ENCODE data around the gene COX5A. TPM values are rescaled to one million over a fixed set of nuclear protein-coding genes. Genes with fewer than 3 reads are reported as not detected.

COX5A gene
- total and polyA plus RNA-seq, 2 of the 13 experiments (the other 11 are each of a cell fraction or from before 2014, with no cell fraction given): 158 to 218 TPM

DNA sequence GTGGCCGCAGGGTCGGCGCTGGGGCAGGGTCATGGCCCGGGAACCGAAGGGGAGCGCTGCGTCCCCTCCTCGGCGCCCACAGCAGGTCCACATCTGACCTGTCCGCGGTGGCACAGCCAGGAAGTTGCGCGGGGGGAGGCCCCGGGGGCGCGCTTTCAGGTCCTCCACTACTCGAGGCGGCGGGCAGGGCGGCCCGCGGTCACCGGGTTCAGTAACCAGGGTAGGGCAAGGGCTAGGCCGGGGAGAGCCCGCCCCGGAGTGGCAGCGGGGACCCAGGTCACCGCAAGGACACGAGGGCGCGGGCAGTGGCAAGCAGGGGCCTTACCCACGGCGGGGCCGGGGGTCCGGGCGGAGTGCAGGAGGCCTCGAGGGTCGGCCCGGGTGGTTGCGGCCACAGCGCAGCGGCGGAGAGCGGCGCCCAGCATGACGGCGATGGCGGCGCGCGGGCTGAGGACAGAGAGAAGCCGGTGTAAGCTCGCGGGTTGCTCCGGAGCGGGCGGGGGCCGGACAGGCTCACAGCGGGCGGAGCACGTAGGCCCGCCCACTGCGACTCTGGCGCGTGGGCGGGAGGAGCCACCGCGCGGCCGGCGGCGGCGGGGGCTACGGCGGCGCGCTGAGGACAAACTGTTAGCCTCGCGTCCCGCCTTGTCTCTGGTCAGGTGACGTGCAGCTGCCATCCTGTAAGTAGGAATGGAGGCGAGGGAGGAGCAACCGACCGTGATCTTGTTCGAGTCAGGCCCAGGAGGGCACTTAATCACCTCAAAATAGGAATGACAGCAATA, at the start of gene COX5A (continued):
- no peak for TF ChIP-seq HNRNPUL1 (IDR thresholded peaks at IDR 0.05; ENCODE audit: low read depth, low read length)
- 0 out of 2 replicates have a peak, but pooled peaks have one; percentile 75 for TF ChIP-seq ZNF550 (CRISPR knock-in tag; IDR thresholded peaks at IDR 0.05; ENCODE audit: borderline replicate concordance)
- TF ChIP-seq ZNF615 (CRISPR knock-in tag; IDR thresholded peaks at IDR 0.05; ENCODE audit: borderline replicate concordance): no peak
- no peak for TF ChIP-seq SNAI1 (CRISPR knock-in tag; IDR thresholded peaks at IDR 0.05; ENCODE audit: borderline replicate concordance)
- no peak for TF ChIP-seq SMAD9 (CRISPR knock-in tag; IDR thresholded peaks at IDR 0.05)
- 0 out of 2 replicates have a peak, but pooled peaks have one; percentile 64 for TF ChIP-seq ZNF30 (CRISPR knock-in tag; IDR thresholded peaks at IDR 0.05)
- no peak; the same call in 1 of the 2 replicates for TF ChIP-seq HDAC2 (CRISPR knock-in tag; IDR thresholded peaks at IDR 0.05)
- peak; percentile 54; the same call in 1 of the 2 replicates for TF ChIP-seq REPIN1 (CRISPR knock-in tag; IDR thresholded peaks at IDR 0.05; ENCODE audit: borderline replicate concordance, low read depth)
- TF ChIP-seq IKZF1 (IDR thresholded peaks at IDR 0.05): no peak
- TF ChIP-seq ATF6 (CRISPR knock-in tag; conservative IDR thresholded peaks at IDR 0.05): no peak
- TF ChIP-seq ZEB1 (IDR thresholded peaks at IDR 0.05; ENCODE audit: insufficient replicate concordance, low read depth): no peak
- TF ChIP-seq SSRP1 (CRISPR knock-in tag; IDR thresholded peaks at IDR 0.05): no peak
- peak; percentile 19; the same call in 1 of the 2 replicates for TF ChIP-seq IRF2 (CRISPR knock-in tag; IDR thresholded peaks at IDR 0.05)
- TF ChIP-seq, protein P1, sequence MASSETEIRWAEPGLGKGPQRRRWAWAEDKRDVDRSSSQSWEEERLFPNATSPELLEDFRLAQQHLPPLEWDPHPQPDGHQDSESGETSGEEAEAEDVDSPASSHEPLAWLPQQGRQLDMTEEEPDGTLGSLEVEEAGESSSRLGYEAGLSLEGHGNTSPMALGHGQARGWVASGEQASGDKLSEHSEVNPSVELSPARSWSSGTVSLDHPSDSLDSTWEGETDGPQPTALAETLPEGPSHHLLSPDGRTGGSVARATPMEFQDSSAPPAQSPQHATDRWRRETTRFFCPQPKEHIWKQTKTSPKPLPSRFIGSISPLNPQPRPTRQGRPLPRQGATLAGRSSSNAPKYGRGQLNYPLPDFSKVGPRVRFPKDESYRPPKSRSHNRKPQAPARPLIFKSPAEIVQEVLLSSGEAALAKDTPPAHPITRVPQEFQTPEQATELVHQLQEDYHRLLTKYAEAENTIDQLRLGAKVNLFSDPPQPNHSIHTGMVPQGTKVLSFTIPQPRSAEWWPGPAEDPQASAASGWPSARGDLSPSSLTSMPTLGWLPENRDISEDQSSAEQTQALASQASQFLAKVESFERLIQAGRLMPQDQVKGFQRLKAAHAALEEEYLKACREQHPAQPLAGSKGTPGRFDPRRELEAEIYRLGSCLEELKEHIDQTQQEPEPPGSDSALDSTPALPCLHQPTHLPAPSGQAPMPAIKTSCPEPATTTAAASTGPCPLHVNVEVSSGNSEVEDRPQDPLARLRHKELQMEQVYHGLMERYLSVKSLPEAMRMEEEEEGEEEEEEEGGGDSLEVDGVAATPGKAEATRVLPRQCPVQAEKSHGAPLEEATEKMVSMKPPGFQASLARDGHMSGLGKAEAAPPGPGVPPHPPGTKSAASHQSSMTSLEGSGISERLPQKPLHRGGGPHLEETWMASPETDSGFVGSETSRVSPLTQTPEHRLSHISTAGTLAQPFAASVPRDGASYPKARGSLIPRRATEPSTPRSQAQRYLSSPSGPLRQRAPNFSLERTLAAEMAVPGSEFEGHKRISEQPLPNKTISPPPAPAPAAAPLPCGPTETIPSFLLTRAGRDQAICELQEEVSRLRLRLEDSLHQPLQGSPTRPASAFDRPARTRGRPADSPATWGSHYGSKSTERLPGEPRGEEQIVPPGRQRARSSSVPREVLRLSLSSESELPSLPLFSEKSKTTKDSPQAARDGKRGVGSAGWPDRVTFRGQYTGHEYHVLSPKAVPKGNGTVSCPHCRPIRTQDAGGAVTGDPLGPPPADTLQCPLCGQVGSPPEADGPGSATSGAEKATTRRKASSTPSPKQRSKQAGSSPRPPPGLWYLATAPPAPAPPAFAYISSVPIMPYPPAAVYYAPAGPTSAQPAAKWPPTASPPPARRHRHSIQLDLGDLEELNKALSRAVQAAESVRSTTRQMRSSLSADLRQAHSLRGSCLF (CRISPR knock-in tag; IDR thresholded peaks at IDR 0.05; ENCODE audit: borderline replicate concordance): no peak
- TF ChIP-seq ZNF33B (CRISPR knock-in tag; IDR thresholded peaks at IDR 0.05): 0 out of 2 replicates have a peak, but pooled peaks have one; percentile 49
- TF ChIP-seq DPF2 (CRISPR knock-in tag; IDR thresholded peaks at IDR 0.05; ENCODE audit: borderline replicate concordance, low read depth): no peak
- no peak; the same call in 1 of the 2 replicates for TF ChIP-seq DR1 (CRISPR knock-in tag; IDR thresholded peaks at IDR 0.05)
- TF ChIP-seq CREM (IDR thresholded peaks at IDR 0.05): no peak
- no peak for TF ChIP-seq CREM (CRISPR knock-in tag; IDR thresholded peaks at IDR 0.05)
- 0 out of 2 replicates have a peak, but pooled peaks have one; percentile 36 for TF ChIP-seq PAX8 (CRISPR knock-in tag; IDR thresholded peaks at IDR 0.05; ENCODE audit: borderline replicate concordance)
- TF ChIP-seq ATF3 (CRISPR knock-in tag; IDR thresholded peaks at IDR 0.05): peak; percentile 15; the same call in 1 of the 2 replicates
- TF ChIP-seq PRMT3 (CRISPR knock-in tag; IDR thresholded peaks at IDR 0.05; ENCODE audit: borderline replicate concordance, low read depth): no peak
- TF ChIP-seq EED (CRISPR knock-in tag; IDR thresholded peaks at IDR 0.05): peak; percentile 53; the same call in 1 of the 2 replicates
- TF ChIP-seq NR2F6 (IDR thresholded peaks at IDR 0.05): no peak
- TF ChIP-seq NR2F6 (CRISPR knock-in tag; IDR thresholded peaks at IDR 0.05): peak; percentile 73; the same call in 1 of the 2 replicates

Measured in HepG2 (cell line).